ENCODE results near the gene ARHGAP11A.

Gene ARHGAP11A

GRCh38 chr15:32685576-32685975, 70.3 kb downstream of the ARHGAP11A start:
- no peak for DNase-seq (ENCODE audit: low read depth)

DNA sequence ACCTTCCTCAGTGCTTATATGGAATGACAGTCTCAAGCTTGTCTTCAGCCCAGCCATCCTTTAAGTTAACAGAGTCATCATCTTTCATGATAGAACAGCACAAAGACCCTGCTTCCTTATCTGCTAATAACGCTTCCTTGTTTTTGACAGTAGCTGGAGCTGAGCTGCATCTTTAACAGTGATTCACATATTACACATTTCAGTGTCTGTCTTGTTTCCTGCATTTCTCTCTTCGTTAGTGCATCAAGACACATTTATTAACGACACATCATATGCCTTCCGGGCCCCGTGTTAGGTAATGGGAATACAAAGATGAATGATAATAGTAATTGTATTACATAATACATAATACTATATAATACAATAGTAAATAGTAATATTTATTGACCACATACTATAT, 72.3 kb downstream of the ARHGAP11A start:
- no peak for DNase-seq (ENCODE audit: low read depth)

DNA sequence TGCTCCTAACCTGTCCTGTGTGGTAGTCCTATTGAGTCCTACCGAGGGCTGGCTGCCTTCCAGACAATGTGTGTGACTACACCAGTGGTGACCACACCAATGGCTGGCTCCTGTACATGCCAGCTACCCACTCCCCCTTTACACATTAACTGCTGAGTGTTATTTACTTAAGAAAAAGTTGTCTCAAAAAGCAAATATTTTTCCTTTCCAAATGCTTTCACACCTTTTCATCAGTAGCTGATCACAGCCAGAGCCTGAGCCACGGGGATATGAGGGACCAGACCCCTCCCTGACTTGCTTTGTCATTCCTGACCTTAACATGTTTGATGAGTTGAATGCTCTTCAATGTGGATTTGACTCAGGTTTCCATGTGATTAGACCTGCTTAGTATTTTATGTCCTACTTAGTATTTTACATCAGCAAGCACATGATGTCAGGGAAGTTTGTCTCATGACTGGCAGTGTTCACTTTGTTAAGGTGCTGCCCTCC, 72.9 kb downstream of the ARHGAP11A start:
- DNase-seq (ENCODE audit: low read depth), result no peak
